Uterus (tissue), 4 donors: ENCODE measurements around the gene TRAPPC2B. TPM values are rescaled to one million over a fixed set of nuclear protein-coding genes. Genes with fewer than 3 reads are reported as not detected.

ENCODE experiments used
- DNase-seq, 2 donors: peaks; one replicate each; pipeline ENCODE4 v3.0.0-alpha.2; 2019 to 2020
- H3K27ac ChIP-seq, 2 donors: fragments of 200-600 bp; sonication (generic); 1 replicate in 1 of 2; 2 replicates in 1 of 2; pipeline ENCODE4 v1.5.1; 2016 to 2018
- H3K27me3 ChIP-seq, 2 donors: fragments of 200-600 bp; sonication (generic); one replicate each; pipeline ENCODE4 v1.5.1; 2018 to 2019; ENCODE audit warnings: control low read depth in 1 of 2
- H3K36me3 ChIP-seq, 2 donors: fragments of 200-600 bp; sonication (generic); one replicate each; pipeline ENCODE4 v1.5.1; 2019; ENCODE audit warnings: control low read depth in 1 of 2
- H3K4me1 ChIP-seq, 2 donors: fragments of 200-600 bp; sonication (generic); one replicate each; pipeline ENCODE4 v1.5.1; 2018 to 2019; ENCODE audit warnings: control low read depth in 1 of 2
- H3K4me3 ChIP-seq, 2 donors: fragments of 200-600 bp; sonication (generic); 1 replicate in 1 of 2; 2 replicates in 1 of 2; pipeline ENCODE4 v1.5.1; 2018 to 2019; ENCODE audit warnings: mild to moderate bottlenecking in 1 of 2
- H3K9me3 ChIP-seq, 2 donors: fragments of 200-600 bp; sonication (generic); one replicate each; pipeline ENCODE4 v1.5.1; 2019; ENCODE audit warnings: control low read depth in 1 of 2
- POLR2A ChIP-seq, 2 donors: fragments of 450-650 bp; IDR thresholded peaks; one replicate each; pipeline ENCODE4 v1.6.1; 2016; ENCODE audit warnings: antibody characterized with exemption in 2 of 2, mild to moderate bottlenecking in 1 of 2, moderate library complexity in 1 of 2
- intact Hi-C: fragments of 100-400 bp; cut with DNase I; formaldehyde crosslinking; loops from one replicate; pipeline ENCODE4 v1.15.1; 2023; ENCODE audit warnings: low total_unique reads
- total RNA-seq, 4 donors: library from RNA; depleted of rRNA in 3 of 4; stranded (reverse); fragments of >200 nt in 3 of 4; gene quantifications; one replicate each; pipeline versions ENCODE4 v1.1.0 to v1.2.4, GENCODE V29; 2014 to 2023
- TF ChIP-seq, protein P1 (sequence below), 4 experiments: fragments of 200-600 bp in 2 of 4; fragments of 450-650 bp in 2 of 4; sonication (generic) in 2 of 4; IDR thresholded peaks; one replicate each; pipeline ENCODE4 v1.5.1; 2016 to 2019; ENCODE audit warnings: antibody characterized with exemption in 4 of 4, mild to moderate bottlenecking in 2 of 4, moderate library complexity in 1 of 4
- donor health status: DM: yes; HTN: yes; CAD: no.

Gene TRAPPC2B
- total RNA-seq, 4 donors from 2014 or later = 2.0 to 21.0 (median 10.6) TPM; not detected in 1

DNA sequence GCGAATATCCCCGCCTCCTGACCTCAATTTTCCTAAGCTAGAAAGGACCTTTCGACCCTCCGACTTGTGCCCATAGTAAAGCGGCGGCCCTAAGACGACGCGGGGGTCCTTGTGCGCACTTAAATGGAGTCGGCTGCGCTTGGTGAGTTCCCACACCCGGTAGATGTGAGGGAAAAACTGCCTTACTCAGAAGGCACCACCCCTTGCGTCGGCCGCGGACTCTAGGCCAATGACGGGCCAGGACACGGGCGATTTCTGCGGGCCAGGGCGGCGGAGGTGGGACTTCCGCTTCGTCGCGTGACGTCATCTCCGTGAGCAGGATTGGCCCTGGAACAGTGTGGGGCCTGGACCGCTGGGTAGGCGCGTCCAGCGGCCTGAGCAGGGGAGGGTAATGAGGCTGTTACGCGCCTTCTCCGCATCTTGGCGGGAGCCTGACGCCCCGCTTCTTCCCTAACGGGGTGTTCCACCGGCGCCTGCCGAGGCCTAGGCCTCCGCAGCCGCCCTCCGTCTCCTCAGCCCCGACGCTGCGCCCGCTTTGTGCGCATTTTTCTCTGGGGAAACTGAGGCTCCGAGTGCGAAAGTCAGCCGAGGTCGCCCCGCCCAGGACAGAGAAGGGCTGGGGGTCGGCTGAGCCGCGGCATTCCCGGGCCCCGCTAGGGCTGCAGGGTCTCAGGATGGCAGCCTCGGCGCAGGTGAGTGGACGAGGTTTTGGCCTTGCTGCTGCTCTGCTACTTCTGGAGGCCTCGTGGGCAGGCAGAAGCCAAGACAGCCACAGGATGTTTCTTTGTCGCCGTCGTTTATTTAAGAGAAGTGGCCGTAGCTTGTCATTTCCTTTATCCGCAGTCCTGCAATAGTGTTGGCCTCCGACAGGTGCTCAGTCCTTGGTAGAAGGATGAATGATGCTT lies 42.9 kb upstream of the TRAPPC2B start, which contains the start of gene ZNF543:
ZNF543 (plus strand) TSS at position 293 of the 905 bp plus-strand sequence; CDS start at position 675, 382 bp downstream.
- intact Hi-C loops = no loop called here
- TF ChIP-seq, protein P1, sequence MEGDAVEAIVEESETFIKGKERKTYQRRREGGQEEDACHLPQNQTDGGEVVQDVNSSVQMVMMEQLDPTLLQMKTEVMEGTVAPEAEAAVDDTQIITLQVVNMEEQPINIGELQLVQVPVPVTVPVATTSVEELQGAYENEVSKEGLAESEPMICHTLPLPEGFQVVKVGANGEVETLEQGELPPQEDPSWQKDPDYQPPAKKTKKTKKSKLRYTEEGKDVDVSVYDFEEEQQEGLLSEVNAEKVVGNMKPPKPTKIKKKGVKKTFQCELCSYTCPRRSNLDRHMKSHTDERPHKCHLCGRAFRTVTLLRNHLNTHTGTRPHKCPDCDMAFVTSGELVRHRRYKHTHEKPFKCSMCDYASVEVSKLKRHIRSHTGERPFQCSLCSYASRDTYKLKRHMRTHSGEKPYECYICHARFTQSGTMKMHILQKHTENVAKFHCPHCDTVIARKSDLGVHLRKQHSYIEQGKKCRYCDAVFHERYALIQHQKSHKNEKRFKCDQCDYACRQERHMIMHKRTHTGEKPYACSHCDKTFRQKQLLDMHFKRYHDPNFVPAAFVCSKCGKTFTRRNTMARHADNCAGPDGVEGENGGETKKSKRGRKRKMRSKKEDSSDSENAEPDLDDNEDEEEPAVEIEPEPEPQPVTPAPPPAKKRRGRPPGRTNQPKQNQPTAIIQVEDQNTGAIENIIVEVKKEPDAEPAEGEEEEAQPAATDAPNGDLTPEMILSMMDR (IDR thresholded peaks at IDR 0.05) = peak in 1 of 4 experiments; percentile 6
- peak; percentile 53 to 68 for TF ChIP-seq POLR2A (IDR thresholded peaks at IDR 0.05)
- H3K9me3 ChIP-seq = peaks cover 0 to 22% of the 10 kb centered on the region in 2 donors

DNA sequence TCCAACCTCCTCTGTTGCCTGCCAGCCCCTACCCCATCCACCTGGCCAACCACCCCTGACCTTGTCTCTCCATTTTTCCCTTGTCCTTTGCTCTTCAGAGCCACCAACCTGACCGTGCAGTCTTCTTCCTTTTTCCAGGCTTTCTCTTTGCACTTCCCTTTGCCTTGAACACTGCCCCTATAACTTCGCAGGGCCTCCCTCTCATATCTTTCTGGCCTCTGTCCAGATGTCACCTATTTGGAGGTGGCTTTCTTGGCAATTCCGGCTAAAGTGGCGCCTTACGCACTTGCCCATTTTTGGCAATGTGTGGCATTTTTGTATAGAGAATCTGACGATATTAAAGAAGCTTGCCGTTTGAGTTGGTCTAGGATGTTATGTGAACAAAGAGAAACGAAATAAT lies 42.2 kb upstream of the TRAPPC2B start:
- H3K27me3 ChIP-seq = no peaks in the 10 kb centered on the region
- peak overlapping the region; percentile 77 to 83 for H3K27ac ChIP-seq
- DNase-seq = no peak
- no peak for TF ChIP-seq POLR2A (IDR thresholded peaks at IDR 0.05)
- TF ChIP-seq, protein P1 (IDR thresholded peaks at IDR 0.05) = no peak
- no peaks in the 10 kb centered on the region for H3K36me3 ChIP-seq
- intact Hi-C loops = no loop called here
- H3K9me3 ChIP-seq = peaks cover 0 to 29% of the 10 kb centered on the region in 2 donors
- peak overlapping the region; percentile 81 to 93 for H3K4me3 ChIP-seq
- no peaks in the 10 kb centered on the region for H3K4me1 ChIP-seq

More for the DNA sequence above, 42.9 kb upstream of the TRAPPC2B start, which contains the start of gene ZNF543:
- peak within 1 kb of the TSS; percentile 77 to 83 for H3K27ac ChIP-seq
- no peaks in the 10 kb centered on the region for H3K27me3 ChIP-seq
- H3K4me3 ChIP-seq = peak within 1 kb of the TSS; percentile 81 to 93
- H3K4me1 ChIP-seq = no peaks in the 10 kb centered on the region
- peak; percentile 90 to 92 for DNase-seq
- no peaks in the 10 kb centered on the region for H3K36me3 ChIP-seq

DNA sequence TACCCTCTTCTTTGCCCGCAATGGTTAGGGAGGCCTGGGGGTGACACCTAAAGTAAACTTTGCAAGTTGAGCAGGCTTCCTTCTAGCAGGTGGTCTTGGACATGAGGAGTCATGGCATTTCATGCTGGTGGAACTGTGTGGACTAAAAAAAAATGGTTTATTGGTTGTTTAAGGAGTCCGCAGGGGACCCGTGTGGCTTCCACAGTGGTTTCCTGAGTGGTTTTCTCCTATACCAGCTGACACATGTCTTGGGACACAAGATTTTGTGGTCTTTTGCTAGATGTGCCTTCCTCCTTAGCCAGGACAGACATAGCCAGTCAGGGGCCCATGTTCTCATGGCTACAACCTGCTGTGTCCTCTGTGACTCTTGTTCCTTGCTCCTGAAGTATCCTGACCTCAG lies 41.6 kb upstream of the TRAPPC2B start:
- H3K4me1 ChIP-seq = no peaks in the 10 kb centered on the region
- H3K27me3 ChIP-seq = no peaks in the 10 kb centered on the region
- peaks cover 0 to 35% of the 10 kb centered on the region in 2 donors for H3K9me3 ChIP-seq
- H3K4me3 ChIP-seq = no peak overlapping the region
- H3K27ac ChIP-seq = no peak overlapping the region
- intact Hi-C loops = no loop called here
- no peak for TF ChIP-seq POLR2A (IDR thresholded peaks at IDR 0.05)
- TF ChIP-seq, protein P1 (IDR thresholded peaks at IDR 0.05) = no peak
- no peak for DNase-seq
- no peaks in the 10 kb centered on the region for H3K36me3 ChIP-seq

DNA sequence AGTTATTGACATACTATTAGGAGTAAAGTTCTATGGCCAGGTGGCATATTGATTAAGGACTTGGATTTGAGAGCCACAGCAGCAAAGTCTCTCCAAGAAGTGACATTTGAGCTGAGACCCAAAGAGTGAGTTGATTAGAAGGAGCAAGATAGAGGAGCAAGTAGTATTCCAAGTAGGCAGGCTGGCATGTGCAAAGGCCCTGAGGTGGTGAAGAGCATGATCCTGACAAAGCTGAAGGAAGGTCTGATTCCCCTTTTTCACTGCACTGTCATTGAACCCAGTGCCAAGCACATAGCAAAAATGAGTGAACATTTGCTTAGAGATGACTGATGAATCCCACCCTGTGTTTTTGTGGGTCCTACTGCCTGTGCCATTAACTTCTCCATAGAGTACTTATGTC lies 38.4 kb upstream of the TRAPPC2B start:
- H3K4me1 ChIP-seq = no peaks in the 10 kb centered on the region
- H3K27me3 ChIP-seq = no peaks in the 10 kb centered on the region
- no peak overlapping the region for H3K27ac ChIP-seq
- intact Hi-C loops = no loop called here
- DNase-seq = no peak
- TF ChIP-seq, protein P1 (IDR thresholded peaks at IDR 0.05) = no peak
- TF ChIP-seq POLR2A (IDR thresholded peaks at IDR 0.05) = no peak
- H3K36me3 ChIP-seq = no peaks in the 10 kb centered on the region
- H3K4me3 ChIP-seq = no peak overlapping the region
- H3K9me3 ChIP-seq = peaks cover 0 to 65% of the 10 kb centered on the region in 2 donors

DNA sequence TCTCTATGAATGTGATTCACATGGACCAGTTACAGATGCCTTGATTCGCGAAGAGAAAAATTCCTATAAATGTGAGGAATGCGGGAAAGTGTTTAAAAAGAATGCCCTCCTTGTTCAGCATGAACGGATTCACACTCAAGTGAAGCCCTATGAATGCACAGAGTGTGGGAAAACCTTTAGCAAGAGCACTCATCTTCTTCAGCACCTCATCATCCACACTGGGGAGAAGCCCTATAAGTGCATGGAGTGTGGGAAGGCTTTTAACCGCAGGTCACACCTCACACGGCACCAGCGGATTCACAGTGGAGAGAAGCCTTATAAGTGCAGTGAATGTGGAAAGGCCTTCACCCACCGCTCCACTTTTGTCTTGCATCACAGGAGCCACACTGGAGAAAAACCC lies 35.4 kb upstream of the TRAPPC2B start:
- no peaks in the 10 kb centered on the region for H3K36me3 ChIP-seq
- H3K9me3 ChIP-seq = peaks cover 0 to 79% of the 10 kb centered on the region in 2 donors
- intact Hi-C loops = no loop called here

More for the DNA sequence above, 35.4 kb upstream of the TRAPPC2B start:
- Histone ChIP-seq H3K4me3 (no peak overlapping the region), H3K4me1 (no peaks in the 10 kb centered on the region), H3K27ac (no peak overlapping the region), H3K27me3 (no peaks in the 10 kb centered on the region)
- TF ChIP-seq, protein P1 (IDR thresholded peaks at IDR 0.05) = no peak
- TF ChIP-seq POLR2A (IDR thresholded peaks at IDR 0.05) = no peak
- DNase-seq = no peak
